ENCODE results near the gene SLC6A1.

GRCh38 chr3:10982782-10983181 is 9.8 kb upstream of the SLC6A1 start:
- TF ChIP-seq ZFP3 (CRISPR knock-in tag; IDR thresholded peaks at IDR 0.05) (no peak), ZC3H10 (CRISPR knock-in tag; IDR thresholded peaks at IDR 0.05) (no peak), CREB5 (CRISPR knock-in tag; IDR thresholded peaks at IDR 0.05; ENCODE audit: low read depth) (no peak), SNAI2 (CRISPR knock-in tag; IDR thresholded peaks at IDR 0.05) (no peak), CSDC2 (CRISPR knock-in tag; IDR thresholded peaks at IDR 0.05) (no peak), TCF4 (CRISPR knock-in tag; IDR thresholded peaks at IDR 0.05; ENCODE audit: borderline replicate concordance) (no peak)
